ENCODE results near the gene DCAF17.

- TF ChIP-seq CTCF (IDR thresholded peaks at IDR 0.05) (no peak), POLR2A (IDR thresholded peaks at IDR 0.05) (no peak)
Measured at GRCh38 chr2:171512683-171513195, 78.7 kb downstream of the DCAF17 start.
